Measurements from ENCODE around the gene RERE.

DNA sequence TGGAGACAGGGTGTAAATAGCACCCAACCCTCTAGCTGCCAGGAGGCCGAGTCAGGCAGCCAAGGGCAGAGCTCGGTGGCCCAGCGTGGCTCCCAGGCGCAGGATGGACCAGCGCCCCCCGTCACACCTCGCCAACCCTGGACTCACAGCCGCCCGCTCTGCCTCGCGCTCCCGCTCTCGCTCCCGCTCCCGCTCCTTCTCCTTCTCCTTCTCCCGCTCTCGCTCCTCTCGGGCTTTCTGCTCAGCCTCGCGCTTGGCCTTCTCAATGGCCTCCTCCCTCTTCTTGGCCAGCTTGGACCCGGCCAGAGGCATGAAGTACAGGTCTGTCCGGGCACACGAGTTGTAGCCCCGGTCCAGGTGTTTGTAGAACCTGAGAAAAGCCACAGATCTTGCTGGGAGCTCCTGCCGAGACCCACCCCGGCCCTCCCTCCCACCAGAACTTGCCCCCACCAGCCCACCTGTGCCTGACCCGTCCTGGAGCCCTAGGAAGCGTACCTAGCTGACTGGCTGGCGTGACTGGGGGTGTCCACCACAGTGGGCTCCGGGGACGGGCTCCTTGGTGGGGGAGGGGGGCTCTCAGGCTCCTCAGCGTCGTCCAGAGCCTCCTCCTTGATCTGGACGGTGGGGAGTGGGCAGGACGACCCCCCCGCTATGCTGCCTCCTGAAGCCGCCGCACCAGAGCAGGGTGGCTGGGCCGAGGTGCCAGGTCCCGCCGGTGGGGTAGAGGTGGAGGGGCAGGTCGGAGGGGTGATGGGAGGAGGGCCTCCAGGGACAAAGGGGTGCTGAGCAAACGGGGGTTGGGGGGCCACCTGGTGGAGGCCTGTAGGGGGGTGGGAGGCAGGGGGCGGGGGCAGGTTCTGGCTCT is 457.6 kb downstream of the RERE start:
- TF ChIP-seq HMGXB4 (CRISPR knock-in tag; IDR thresholded peaks at IDR 0.05) (no peak), NR2C2 (CRISPR knock-in tag; IDR thresholded peaks at IDR 0.05) (no peak), OVOL2 (CRISPR knock-in tag; IDR thresholded peaks at IDR 0.05; ENCODE audit: borderline replicate concordance) (no peak), CTCF (IDR thresholded peaks at IDR 0.05) (no peak)
- TF ChIP-seq, protein P1, sequence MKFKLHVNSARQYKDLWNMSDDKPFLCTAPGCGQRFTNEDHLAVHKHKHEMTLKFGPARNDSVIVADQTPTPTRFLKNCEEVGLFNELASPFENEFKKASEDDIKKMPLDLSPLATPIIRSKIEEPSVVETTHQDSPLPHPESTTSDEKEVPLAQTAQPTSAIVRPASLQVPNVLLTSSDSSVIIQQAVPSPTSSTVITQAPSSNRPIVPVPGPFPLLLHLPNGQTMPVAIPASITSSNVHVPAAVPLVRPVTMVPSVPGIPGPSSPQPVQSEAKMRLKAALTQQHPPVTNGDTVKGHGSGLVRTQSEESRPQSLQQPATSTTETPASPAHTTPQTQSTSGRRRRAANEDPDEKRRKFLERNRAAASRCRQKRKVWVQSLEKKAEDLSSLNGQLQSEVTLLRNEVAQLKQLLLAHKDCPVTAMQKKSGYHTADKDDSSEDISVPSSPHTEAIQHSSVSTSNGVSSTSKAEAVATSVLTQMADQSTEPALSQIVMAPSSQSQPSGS (CRISPR knock-in tag; IDR thresholded peaks at IDR 0.05; ENCODE audit: borderline replicate concordance, low read depth) = no peak

All from WTC11 (cell line).